DMS 273 treated with DMSO at 0.1 percent for 48 hours (cell line): Measurements from ENCODE around the gene OR2B2.
A peak's percentile ranks its signal among the peaks of the same experiment; 100 is the strongest.

Experiments
- DNase-seq: peaks from one replicate; lab custom pipeline; 2025; lab: John Stamatoyannopoulos, UW

OR2B2 gene

DNA sequence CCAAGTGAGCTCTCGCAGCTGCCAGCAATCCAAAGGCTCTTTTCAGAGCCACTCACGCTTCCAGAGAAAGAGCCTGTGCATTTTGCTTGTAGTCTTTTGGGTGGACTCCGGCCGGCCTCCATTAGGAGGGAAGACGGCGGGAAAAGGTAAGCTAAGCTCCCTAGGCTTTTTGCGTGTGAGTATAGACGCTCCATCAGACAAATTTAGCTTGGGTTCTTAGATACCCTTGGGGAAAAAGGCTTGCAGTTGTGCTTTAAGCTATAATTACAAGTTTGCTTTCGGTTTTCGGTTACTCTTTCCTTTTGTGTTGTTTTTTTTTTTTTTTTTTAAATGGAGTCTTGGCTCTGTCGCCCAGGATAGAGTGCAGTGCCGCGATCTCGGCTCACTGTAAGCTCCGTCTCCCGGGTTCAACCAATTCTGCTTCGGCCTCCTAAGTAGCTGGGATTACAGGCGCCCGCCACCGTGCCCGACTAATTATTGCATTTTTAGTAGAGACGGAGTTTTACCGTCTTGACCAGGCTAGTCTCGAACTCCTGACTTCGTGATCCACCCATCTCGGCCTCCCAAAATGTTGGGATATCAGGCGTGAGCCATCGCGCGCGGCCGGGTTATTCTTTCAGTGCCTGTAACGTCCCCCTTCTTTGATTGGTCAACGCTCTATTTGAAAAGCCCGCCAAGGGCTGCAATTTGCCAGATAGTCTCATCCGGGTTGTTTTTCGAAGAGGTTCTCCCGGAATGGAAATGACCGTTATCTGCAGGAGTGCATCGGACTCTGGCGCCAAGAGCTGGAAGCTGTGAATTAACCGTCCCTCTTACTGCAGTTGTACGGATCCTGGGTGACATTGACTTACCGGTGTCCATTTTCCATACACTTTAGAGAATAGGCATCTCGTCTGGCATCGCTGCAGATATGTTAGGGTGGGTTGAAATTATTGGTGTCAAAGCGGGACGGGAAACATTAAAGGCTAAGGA is 18.1 kb downstream of the OR2B2 start:
- DNase-seq, result peak; percentile 96

DNA sequence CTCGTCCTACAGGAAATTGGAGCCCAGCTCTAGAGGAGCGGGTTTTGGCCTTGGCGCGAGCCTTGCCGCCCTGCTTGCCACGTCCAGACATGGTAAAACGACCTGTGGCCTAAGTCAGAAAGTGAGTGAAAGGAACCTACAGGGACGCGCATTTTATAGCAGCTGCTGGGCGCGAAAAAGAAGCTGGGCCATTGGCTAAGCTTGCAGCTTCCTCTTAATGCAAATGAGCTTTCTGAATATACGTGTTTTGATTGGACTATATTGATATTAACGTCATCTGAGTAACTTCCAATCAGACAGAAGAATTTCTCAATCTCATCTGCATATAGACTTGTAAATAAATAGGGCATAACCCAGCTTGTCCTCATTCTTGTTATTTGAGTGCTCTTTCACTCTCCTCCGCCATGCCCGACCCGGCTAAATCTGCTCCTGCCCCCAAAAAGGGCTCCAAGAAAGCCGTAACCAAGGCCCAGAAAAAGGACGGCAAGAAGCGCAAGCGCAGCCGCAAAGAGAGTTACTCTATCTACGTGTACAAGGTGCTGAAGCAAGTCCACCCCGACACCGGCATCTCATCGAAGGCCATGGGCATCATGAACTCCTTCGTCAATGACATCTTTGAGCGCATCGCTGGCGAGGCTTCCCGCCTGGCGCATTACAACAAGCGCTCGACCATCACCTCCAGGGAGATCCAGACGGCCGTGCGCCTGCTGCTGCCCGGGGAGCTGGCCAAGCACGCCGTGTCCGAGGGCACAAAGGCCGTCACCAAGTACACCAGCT is 18.9 kb downstream of the OR2B2 start:
- DNase-seq, result peak; percentile 99

DNA sequence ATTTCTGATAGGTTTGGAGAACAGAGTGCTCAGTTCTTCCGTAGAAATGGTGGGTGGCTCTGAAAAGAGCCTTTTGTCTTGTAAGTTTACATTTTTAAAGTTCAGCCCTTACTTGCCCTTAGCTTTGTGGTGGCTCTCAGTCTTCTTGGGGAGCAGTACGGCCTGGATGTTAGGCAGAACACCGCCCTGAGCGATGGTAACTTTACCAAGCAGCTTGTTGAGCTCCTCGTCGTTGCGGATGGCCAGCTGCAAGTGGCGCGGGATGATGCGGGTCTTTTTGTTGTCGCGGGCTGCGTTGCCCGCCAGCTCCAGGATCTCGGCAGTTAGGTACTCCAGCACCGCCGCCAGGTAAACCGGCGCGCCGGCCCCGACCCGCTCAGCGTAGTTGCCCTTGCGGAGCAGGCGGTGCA is 19.5 kb downstream of the OR2B2 start:
- DNase-seq, result no peak

DNA sequence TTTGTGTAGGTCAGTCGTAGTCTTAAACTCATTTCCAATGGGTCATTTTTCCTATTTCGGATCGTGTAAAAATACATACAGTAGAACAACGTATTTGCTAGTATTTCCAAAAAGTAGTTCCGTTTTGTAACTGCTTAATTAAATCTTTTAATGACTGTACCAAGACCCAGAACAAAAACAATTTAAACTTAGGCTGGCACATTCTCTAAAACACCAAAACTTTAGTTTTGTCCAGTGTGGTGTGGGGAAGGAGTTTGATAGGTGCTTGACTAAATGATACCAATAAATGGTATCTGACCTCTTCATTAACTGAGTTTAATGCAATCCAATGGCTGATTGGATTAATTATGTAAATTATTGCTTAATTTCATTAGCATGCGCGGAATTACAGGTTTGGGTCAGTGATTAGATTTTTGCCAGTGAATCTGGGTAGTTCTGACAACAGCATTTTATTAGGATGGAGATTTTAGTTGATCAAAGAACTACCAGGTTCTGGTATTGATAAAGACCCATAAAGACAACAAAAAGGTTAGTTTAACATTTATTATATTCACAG is 20.8 kb downstream of the OR2B2 start:
- no peak for DNase-seq

DNA sequence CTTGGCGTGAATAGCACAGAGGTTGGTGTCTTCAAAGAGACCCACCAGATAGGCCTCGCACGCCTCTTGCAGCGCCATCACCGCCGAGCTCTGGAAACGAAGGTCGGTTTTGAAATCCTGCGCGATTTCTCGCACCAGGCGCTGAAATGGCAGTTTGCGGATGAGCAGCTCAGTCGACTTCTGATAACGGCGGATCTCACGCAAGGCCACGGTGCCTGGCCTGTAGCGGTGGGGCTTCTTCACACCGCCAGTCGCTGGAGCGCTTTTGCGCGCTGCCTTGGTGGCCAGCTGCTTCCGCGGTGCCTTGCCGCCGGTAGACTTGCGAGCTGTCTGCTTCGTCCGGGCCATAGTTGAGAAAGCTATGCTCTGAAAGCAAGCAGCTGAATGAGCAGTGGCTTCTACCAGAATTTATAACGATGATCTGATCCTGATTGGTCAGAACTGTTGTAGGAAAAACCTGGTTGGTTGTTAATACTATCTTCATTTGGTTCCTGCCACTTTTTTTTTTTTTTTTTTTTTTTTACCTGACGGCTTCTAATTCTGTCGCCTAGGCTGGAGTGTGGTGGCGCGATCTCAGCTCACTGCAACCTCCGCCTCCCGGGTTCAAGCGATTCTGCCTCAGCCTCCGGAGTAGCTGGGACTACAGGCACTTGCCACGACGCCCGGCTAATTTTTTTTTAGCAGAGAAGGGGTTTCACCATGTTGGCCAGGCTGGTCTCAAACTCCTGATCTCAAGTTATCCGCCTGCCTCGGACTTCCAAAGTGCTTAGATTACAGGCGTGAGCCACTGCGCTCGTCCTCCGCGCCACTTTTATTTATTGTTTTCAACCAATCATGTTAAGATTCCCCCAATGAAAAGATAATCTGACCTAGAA is 21.5 kb downstream of the OR2B2 start:
- DNase-seq, result no peak

DNA sequence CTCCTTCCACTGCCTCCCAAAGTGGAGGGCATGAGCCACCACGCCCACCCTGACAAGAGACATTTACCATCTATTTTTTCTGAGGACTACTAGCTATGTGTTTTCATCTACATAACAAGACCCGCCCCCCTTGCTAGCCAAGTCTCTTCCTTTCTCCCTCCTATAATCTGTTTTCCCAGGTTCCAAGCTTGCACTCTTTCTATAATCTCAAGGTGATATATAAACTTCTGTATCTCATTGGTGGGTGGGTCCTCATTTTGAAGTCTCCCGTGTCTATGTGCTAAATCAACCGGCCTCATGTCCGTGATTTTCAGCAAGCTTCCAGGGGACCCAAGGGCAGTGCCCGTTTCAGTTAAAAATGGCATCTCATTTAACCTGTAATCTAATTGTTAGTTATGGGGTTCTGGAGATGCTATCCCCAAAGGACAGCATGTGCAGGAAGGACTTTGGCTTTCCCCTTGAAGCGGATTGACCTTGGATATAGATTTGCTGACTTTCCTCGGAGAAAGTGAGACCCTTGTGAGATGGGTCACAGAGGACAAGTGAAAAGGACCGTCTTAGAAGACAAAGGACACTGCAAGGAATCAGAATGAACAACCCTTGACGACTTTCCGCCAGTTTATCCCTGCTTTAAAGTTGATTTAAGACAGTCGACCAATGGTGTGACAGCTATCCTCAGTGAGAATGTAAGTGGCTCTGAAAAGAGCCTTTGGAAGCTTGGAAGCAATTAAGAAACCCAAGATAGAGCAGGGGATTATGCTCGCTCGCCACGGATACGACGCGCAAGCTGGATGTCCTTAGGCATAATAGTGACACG is 22.4 kb downstream of the OR2B2 start:
- DNase-seq, result no peak

DNA sequence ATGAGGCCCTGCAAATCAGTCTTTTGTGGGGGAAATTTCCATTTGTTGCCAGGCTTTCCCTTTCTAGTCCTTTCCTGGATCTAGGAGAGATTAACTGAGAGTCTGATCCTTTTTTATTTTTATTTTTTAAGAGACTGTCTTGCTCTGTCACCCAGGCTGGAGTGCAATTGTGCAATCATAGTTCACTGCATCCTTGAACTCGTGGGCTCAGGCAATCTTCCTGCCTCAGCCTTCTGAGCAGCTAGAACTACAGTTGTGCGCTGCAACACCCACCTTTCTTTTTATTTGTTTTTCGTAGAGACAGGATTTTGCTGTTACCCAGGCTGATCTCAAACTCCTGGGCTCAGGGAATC is 22.9 kb downstream of the OR2B2 start:
- no peak for DNase-seq

DNA sequence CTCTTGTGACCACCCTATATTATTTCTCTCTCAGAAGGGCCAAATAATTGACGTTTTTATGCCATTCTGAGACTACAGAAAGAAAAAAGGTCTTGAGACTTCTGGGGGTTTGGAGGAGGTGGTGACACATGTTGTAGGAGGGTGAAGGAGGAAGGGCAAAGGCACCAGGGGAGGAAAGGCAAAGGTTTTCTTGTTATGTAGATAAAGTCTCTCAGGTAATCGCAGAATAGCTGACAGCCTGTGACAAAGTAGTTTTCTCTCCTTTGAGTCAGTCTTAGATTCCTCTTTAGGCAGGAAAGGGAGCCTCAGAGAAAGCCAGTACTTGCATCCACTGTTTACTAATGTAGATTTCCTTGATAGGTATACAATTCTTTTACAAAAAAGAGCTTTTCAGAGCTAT is 23.6 kb downstream of the OR2B2 start:
- no peak for DNase-seq

DNA sequence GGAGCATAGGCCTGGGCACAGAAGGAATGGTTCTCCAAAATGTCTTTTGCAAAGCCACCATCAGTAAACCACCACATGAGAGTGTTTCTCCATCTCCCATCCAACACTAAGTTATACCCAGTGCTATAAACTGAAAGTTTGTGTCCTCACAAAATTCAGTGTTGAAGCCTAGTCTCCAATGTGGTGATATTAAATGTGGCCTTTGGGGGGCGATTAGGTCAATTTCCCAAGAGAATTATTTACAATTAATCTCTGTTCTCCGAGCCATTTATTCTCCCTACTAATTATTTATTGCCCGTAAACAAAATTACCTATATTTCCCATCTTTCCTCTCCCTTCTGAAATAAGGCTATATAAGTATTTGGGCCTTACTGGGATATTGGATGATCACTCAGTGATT is 26.1 kb downstream of the OR2B2 start:
- no peak for DNase-seq

DNA sequence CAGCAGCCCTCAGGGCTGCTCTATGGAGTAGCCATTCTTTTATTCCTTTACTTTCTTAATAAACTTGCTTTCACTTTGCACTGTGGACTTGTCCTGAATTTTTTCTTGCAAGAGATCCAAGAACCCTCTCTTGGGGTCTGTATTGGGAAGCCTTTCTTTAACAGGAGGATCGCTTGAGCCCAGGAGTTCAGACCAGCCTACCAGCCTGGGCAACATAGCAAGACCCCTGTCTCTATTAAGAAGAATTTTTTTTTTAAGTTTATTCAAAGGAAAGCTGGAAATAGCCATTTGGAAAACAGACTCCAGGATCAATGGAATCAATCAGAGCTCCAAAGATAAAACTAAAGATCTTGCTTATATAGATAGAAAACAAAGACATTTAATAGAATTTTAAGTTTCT is 29.1 kb downstream of the OR2B2 start:
- DNase-seq, result no peak

DNA sequence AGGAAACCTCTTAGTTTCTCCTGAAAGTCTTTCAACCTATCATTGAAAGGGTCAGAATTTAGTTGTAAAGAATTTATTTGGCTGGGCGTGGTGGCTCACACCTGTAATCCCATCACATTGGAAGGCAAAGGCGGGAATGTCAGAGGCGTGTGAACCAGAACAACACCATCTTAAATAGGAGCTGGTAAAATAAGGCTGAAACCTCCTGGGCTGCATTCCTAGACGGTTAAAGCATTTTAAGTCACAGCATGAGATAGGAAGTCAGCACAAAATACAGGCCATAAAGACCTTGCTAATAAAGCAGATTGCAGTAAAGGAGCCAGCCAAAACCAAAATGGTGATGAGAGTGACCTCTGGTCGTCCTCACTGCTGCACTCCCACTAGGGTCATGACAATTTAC is 29.6 kb downstream of the OR2B2 start:
- no peak for DNase-seq

DNA sequence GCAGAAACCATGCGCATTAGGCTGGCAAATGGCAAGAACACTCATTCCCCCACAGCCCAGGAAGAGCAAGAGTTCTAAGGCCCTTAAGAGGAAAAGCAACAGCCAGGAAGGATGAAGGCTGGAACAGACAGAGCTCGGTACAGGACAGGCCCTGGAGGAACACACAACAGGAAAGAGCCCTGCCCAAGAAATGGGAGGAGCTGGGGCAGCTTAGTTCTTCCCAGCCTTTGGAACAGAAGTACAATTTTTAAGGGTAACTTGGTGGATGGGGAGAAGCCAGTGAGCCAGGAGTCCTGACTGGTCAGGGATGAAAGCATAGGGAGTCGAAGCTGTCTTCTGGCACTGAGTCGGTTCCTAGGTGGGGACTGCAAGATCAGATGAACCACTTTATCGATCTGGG is 32.4 kb downstream of the OR2B2 start:
- DNase-seq, result no peak

DNA sequence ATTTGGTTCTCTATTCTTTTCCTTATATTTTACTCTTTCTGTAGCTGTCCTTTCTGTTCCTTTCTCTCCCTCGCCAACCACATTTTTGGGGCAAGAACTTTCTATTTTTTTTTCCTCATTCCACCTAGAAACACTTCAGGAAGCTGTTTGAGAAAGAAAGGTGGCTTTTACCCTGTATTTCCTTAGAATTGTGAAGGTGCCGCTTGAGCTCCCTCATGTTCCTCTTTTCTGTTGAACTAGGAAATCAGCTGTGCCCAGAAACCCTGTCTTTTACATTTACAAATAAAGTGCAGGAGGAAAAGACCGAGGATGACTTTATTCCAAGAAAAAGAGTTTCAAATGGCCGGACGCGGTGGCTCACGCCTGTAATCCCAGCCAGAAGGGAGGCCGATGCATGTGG is 38.2 kb downstream of the OR2B2 start:
- no peak for DNase-seq

DNA sequence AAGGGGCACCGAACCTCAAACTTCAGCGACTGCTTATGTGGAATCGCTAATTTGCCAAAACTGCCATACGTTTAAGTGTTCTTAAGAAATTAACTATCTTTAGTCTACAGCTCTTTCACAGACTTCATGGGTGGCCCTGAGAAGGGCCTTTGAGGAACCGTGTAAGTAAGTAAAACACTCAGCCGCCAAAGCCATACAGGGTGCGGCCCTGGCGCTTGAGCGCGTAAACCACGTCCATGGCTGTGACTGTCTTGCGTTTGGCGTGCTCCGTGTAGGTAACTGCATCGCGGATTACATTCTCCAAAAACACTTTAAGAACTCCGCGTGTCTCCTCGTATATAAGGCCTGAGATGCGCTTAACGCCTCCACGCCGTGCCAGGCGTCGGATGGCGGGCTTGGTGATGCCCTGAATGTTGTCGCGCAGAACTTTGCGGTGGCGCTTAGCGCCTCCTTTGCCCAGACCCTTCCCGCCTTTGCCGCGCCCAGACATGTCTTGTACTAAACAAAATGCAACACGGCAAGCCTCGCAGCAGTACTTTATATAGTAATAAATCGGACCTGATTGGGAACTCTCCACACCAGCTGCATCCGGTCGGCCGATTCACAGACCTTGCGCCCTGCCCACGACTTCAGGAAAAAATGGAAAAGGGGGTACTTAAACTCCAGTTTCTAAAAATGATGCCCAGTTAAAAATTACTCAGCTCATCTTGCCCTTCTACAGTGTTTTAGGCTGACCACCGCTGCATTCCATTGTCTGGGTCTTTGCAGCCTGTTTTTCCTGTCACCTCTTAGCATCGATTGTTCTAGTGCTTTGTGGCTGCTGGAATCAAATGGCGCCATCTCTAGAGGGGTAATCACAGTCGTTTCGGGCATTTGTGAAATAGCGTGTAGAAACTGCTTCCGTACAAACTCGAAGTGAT is 38.9 kb downstream of the OR2B2 start:
- DNase-seq, result no peak

DNA sequence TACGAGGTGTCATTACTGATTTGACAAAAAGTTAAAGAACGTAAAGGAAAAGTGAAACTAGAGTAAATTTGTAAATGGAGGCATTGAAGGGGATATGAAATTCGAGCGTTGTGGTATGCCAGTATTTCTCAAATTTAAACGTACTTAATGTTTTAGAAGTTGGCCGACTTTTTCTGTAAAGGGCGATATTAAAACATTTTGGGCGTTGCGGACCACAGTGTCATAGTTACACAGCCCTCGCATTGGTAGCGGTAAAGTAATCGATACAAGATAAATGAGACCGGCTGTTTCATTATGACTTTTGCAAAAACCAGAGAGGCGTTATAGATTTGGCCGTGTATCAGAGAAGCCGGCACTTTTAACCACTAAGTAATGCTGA is 39.6 kb downstream of the OR2B2 start:
- DNase-seq, result no peak

DNA sequence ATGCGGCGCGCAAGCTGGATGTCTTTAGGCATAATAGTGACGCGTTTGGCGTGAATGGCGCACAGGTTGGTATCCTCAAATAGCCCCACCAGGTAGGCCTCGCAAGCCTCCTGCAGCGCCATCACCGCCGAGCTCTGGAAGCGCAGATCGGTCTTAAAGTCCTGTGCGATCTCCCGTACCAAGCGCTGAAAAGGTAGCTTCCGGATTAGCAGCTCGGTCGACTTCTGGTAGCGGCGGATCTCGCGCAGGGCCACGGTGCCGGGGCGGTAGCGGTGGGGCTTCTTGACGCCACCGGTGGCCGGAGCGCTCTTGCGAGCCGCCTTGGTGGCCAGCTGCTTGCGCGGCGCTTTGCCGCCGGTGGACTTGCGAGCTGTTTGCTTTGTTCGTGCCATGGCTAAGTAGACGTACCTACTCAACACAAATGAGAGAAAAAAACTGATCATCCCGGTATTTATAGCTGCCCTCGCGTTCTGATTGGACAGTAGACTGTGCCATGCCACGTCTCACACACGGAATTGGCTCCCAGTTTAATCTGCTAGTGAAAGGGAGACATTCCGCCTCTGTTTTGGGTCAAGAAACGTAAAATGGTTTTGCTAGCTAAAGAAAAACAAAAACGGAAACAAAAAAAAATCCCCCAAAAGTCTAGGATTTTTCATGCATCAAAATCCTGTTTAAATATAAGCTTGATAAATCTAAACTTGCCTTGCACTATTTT is 40.1 kb downstream of the OR2B2 start:
- DNase-seq, result no peak

DNA sequence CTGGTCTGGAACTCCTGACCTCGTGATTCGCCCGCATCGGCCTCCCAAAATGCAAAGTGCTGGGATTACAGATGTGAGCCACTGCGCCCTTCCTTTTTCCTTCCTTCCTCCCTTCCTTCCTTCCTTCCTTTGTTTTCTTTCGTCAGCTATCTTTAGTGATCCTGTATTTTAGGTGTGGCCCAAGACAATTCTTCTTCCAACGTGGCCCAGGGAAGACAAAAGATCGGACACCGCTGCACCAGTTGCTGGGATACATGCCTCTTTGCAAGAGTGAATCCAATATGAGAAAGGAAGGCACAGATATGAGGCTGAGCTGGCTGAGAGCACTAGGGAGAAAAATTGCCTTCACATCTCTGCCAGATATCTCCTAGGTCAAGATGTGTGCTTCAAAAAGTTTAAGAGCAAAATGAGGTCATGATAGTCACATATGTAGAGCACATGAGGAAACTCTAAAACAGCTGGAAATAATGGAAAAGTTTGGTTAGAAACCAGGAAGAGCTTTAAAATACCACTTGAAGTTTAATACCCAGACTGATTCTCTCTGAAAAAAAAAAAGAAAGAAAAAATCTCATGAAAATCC is 41.8 kb downstream of the OR2B2 start:
- DNase-seq, result no peak

DNA sequence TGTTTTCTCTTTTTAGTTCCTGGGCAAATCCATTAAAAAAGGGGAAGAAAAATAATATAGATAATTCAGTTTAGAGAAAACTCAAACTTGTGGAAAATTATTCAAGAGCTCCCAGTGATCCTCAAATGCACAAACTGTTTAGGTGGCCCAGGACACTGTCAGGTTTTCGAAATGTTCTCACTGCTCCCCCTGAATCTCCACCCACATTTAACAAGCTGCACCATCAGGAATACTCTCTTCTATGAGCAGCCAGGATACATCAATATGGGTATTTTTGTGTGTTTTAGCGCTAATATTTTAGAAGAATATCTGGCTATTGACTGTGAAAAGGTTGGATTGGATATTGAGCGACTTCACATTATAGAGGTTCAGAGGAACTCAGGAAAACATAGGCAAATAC is 43.9 kb downstream of the OR2B2 start:
- no peak for DNase-seq

DNA sequence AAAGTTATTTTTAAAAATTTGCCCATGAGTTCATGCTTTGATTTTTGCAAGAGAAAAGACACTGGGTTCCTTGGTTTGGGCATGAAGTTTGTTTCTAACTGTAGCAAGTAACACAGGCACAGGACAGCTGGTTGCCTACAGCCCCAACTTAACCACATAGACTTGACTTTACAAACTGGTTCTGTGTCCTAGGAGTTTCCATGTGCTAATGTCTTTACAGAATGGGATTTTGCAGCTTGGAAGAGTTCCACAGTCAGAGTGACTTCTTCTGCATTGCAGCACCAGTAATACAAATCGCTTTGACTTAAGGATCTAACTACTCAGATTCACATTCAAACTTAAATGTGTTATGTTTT is 44.3 kb downstream of the OR2B2 start:
- no peak for DNase-seq
